CD4-positive, alpha-beta T cell treated with Interleukin-2 at 100 ng/mL for 4 hours (primary cell): ENCODE data around the gene PLEKHG5.

Experiments
- DNase-seq: peaks from one replicate; pipeline ENCODE4 v3.0.0-alpha.2; 2020; ENCODE audit warnings: low spot score

PLEKHG5 gene

GRCh38 chr1:6477039-6477820, 14.2 kb downstream of the PLEKHG5 start:
- no peak for DNase-seq

GRCh38 chr1:6476483-6476882, 15.0 kb downstream of the PLEKHG5 start:
- DNase-seq, result no peak

GRCh38 chr1:6475381-6476133, 15.9 kb downstream of the PLEKHG5 start:
- DNase-seq, result peak; percentile 87

GRCh38 chr1:6474815-6475282, 16.6 kb downstream of the PLEKHG5 start:
- DNase-seq, result no peak

- no peak for DNase-seq
These were observed 17.3 kb downstream of the PLEKHG5 start for GRCh38 chr1:6473974-6474814.

GRCh38 chr1:6473156-6473555, 18.3 kb downstream of the PLEKHG5 start:
- DNase-seq, result no peak

- DNase-seq, result no peak
These were observed 19.1 kb downstream of the PLEKHG5 start for GRCh38 chr1:6472391-6472790.

- no peak for DNase-seq
These were observed 19.5 kb downstream of the PLEKHG5 start for GRCh38 chr1:6471970-6472368.

- DNase-seq, result peak; percentile 30
These were observed 20.1 kb downstream of the PLEKHG5 start for GRCh38 chr1:6471086-6471969.

GRCh38 chr1:6470132-6471085, 21.1 kb downstream of the PLEKHG5 start:
- DNase-seq, result no peak

GRCh38 chr1:6468729-6469461, 22.6 kb downstream of the PLEKHG5 start:
- no peak for DNase-seq

- no peak for DNase-seq
These were observed 23.5 kb downstream of the PLEKHG5 start for GRCh38 chr1:6467744-6468688.

GRCh38 chr1:6467224-6467623, 24.2 kb downstream of the PLEKHG5 start:
- DNase-seq, result no peak

- no peak for DNase-seq
These were observed 24.7 kb downstream of the PLEKHG5 start for GRCh38 chr1:6466751-6467150.

- peak; percentile 61 for DNase-seq
These were observed 25.4 kb downstream of the PLEKHG5 start, which contains the start of gene TNFRSF25 for GRCh38 chr1:6466023-6466422. TNFRSF25 (minus strand) TSS chr1:6466173; CDS start chr1:6466107, 66 bp downstream.

GRCh38 chr1:6465461-6466005, 25.9 kb downstream of the PLEKHG5 start:
- DNase-seq, result peak; percentile 45

- DNase-seq, result no peak
These were observed 26.6 kb downstream of the PLEKHG5 start for GRCh38 chr1:6464915-6465314.

- peak; percentile 51 for DNase-seq
These were observed 27.0 kb downstream of the PLEKHG5 start for GRCh38 chr1:6464514-6464836.
